ENCODE measurements around the gene MRC1. TPM values are rescaled to one million over a fixed set of nuclear protein-coding genes. Genes with fewer than 3 reads are reported as not detected.

MRC1 gene
- total and polyA plus RNA-seq, 2 of the 8 experiments (the other 6 are each of a cell fraction or from before 2014, with no cell fraction given) = 0.03 to 0.06 TPM

DNA sequence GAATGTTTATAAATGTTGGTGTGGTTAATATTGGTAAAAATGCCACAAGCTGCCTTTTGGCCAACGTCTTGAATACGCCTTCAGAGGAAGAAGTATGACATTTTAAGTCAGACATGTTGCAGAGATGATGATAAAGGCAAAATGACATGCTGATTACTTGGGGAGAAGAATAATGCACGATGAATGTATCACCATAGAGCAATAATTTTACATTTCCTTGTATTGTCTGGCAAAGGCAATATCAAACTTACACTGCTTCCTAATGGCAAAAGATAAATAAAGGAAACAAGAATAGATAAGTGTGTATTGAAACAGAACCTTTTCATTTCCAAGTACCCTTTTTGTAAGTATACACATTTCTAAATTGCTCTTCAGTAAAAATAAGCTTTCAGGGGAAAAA, 8.6 kb downstream of the MRC1 start:
- Histone ChIP-seq H4K91ac (replicated peaks; ENCODE audit: insufficient read length, low read length) (no peak overlapping the region), H4K8ac (ENCODE audit: extremely low read depth, insufficient read depth, low read length) (no peak overlapping the region), H2BK120ac (replicated peaks; ENCODE audit: low read depth, low read length) (no peak overlapping the region), H3K4me1 (replicated peaks in 1 of 4; ENCODE audit: control insufficient read depth in 3 of 4, insufficient read depth in 4 of 4, low read length in 3 of 4) (no peaks in the 10 kb centered on the region), H3K23me2 (ENCODE audit: low read depth, low read length) (no peaks in the 10 kb centered on the region; the same call in 1 of the 2 replicates), H2AFZ (ENCODE audit: low read length) (no peak overlapping the region), H3K4ac (replicated peaks; ENCODE audit: insufficient read length, low read depth, low read length) (no peak overlapping the region), H3K27me3 (replicated peaks in 1 of 4; ENCODE audit: control insufficient read depth in 3 of 4, extremely low read depth in 1 of 4, insufficient read depth in 3 of 4, low read length in 3 of 4) (peaks cover 0 to 1% (median 0%) of the 10 kb centered on the region in 4 experiments; a peak in 1 of 7 replicates), H2AK5ac (ENCODE audit: low read depth, low read length) (no peak overlapping the region), H3K9ac (replicated peaks in 1 of 4; ENCODE audit: extremely low read depth in 1 of 4, low read depth in 3 of 4, low read length in 3 of 4) (no peak overlapping the region), H3K27ac (ENCODE audit: low read depth, low read length) (no peak overlapping the region), H3K4me2 (ENCODE audit: insufficient read depth in 1 of 2, low read depth in 2 of 2, low read length in 2 of 2) (no peak overlapping the region), H2BK5ac (ENCODE audit: low read depth, low read length) (no peak overlapping the region), H3K18ac (ENCODE audit: extremely low read depth, low read length) (no peak overlapping the region), H3K23ac (ENCODE audit: insufficient read length) (no peak overlapping the region), H2BK12ac (ENCODE audit: low read depth, low read length) (no peak overlapping the region), H3K56ac (replicated peaks; ENCODE audit: insufficient read length, low read depth, low read length) (no peak overlapping the region), H3K79me2 (ENCODE audit: control insufficient read depth in 1 of 2, insufficient read depth in 2 of 2, low read length in 2 of 2) (no peaks in the 10 kb centered on the region), H3K79me1 (ENCODE audit: low read depth, low read length) (no peaks in the 10 kb centered on the region), H2BK15ac (ENCODE audit: low read length) (no peak overlapping the region), H3K14ac (ENCODE audit: insufficient read length) (no peak overlapping the region), H3K9me3 (ENCODE audit: insufficient read depth in 2 of 2, low read depth in 1 of 2, low read length in 1 of 2) (no peaks in the 10 kb centered on the region), H2BK20ac (ENCODE audit: low read length) (no peak overlapping the region), H3K4me3 (ENCODE audit: extremely low read depth in 1 of 4, insufficient read depth in 2 of 4, low read depth in 3 of 4, low read length in 4 of 4) (no peak overlapping the region), H4K20me1 (replicated peaks in 1 of 2; ENCODE audit: control insufficient read depth in 1 of 2, insufficient read depth in 2 of 2, low read length in 2 of 2) (no peaks in the 10 kb centered on the region), H4K5ac (ENCODE audit: insufficient read length, low read depth, low read length) (no peak overlapping the region), H3K36me3 (ENCODE audit: control insufficient read depth in 2 of 4, insufficient read depth in 4 of 4, low read length in 3 of 4) (no peaks in the 10 kb centered on the region)
- no peak for DNase-seq (ENCODE audit: low read depth in 1 of 2, low spot score in 2 of 2)
- POLR2A ChIA-PET (ENCODE audit: partially characterized antibody) = no interaction called here
- FAIRE-seq = no peak
- CTCF ChIA-PET (ENCODE audit: partially characterized antibody) = no interaction called here
- TF ChIP-seq RNF2 (IDR thresholded peaks at IDR 0.05; ENCODE audit: borderline replicate concordance, low read depth, low read length, missing control alignments, poor library complexity, severe bottlenecking) = no peak
- WGBS, 2 experiments (ENCODE audit: extremely low coverage in 1 of 2, insufficient coverage in 1 of 2, insufficient read length in 1 of 2, insufficient replicate concordance in 2 of 2, low coverage in 1 of 2, low lambda C conversion rate in 2 of 2, missing lambda C conversion rate in 1 of 2) = 95% methylated on average over 3 of the region's 3 CpGs; no CpG with 5 or more reads in 1 of the 2 experiments
